Measurements from ENCODE around the gene SAMD4A. TPM values are rescaled to one million over a fixed set of nuclear protein-coding genes. Genes with fewer than 3 reads are reported as not detected.
A peak's percentile ranks its signal among the peaks of the same experiment; 100 is the strongest.

Gene SAMD4A
- total RNA-seq, 1 donor from 2014 or later: 66.0 TPM

DNA sequence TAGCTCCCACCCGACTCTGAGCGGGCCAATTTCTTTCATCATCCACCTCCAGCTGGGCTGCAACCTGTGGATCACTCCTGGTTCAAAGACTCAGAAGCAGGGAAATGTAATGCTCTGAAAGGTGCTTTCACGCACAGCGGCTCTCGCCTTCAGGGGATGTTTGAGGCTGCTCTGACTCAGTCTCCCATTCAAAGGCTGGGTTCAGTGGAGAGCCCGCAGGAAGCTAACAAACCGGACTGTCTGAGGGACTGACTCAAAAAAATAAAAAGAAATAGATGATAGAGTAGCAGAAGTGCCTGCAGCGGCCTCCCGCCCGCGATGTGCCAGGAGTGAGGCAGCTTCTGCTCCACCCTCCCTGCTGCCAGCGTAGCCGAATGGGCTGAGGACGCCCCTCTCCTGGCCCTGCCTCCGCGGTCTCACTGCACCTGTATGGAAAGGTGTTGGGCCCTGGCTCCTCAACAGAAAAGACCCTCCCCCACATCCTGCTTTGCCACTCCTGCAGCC lies 237.7 kb downstream of the SAMD4A start:
- Histone ChIP-seq H3K27ac (no peak overlapping the region), H3K4me1 (peaks cover 3 to 7% of the 10 kb centered on the region in 2 donors), H3K4me3 (no peak overlapping the region), H3K36me3 (no peaks in the 10 kb centered on the region), H3K9me3 (no peaks in the 10 kb centered on the region), H3K27me3 (no peaks in the 10 kb centered on the region)
- no peak for TF ChIP-seq CTCF (IDR thresholded peaks at IDR 0.05)
- DNase-seq (ENCODE audit: low spot score in 2 of 2): no peak
- intact Hi-C loops (cut with DNase I): loop anchor here (2.0 kb wide), 1 partner anchor 20 kb away; no protein-coding TSS in a partner anchor

- no peaks in the 10 kb centered on the region for H3K9me3 ChIP-seq
- no peak overlapping the region for H3K4me3 ChIP-seq
- DNase-seq (ENCODE audit: low spot score in 2 of 2): no peak
- intact Hi-C loops (cut with DNase I): loop anchor here (2.0 kb wide), 1 partner anchor 20 kb away; no protein-coding TSS in a partner anchor
- no peaks in the 10 kb centered on the region for H3K27me3 ChIP-seq
- no peak for TF ChIP-seq CTCF (IDR thresholded peaks at IDR 0.05)
- H3K27ac ChIP-seq: no peak overlapping the region
- H3K36me3 ChIP-seq: no peaks in the 10 kb centered on the region
- peaks cover 3 to 7% of the 10 kb centered on the region in 2 donors for H3K4me1 ChIP-seq
Measured at GRCh38 chr14:54805070-54805444, 238.1 kb downstream of the SAMD4A start.

DNA sequence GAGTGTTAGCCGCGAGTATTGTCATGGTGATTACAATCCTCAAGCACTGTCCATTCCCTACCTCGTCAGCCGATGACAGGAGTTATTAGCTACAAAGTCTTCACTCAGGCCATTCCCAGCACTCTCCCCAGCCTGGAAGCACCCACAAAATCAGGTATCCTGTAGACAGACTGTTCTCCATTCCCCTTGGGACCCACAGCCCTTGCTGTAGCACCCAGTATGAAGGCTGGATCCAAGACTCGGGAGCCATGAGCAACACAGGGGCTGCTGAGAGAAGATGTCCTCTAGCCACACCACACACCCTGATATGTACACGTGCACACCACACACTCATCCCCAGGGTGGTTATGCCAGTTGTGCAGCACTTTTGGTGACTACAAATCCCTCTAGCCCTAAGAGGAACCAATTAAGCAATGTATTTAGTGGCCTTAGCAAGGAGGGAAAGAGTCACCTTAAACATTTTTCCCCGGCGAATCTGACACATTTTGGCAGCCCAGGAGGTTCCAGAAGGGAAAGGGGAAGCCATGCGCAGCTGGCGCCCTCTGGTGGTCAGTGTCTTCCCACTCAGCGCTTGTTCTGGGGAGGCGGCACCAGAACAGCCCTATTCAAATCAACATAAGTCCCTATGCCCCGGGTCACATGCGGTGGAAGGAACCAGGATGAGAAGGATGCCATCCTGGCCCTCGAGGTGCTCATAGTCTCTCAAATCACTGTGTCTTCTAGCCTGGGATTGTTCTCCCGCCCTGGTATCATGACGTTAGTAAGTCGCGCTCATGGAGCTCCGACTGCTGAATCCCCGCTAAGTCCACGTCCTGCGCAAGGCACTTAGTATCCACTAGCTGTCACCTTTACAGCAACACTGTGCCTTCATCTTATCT lies 238.8 kb downstream of the SAMD4A start:
- Histone ChIP-seq H3K27me3 (no peaks in the 10 kb centered on the region), H3K4me1 (peaks cover 3 to 7% of the 10 kb centered on the region in 2 donors), H3K36me3 (no peaks in the 10 kb centered on the region), H3K27ac (no peak overlapping the region), H3K4me3 (peak overlapping the region; percentile 27 to 42), H3K9me3 (no peaks in the 10 kb centered on the region)
- DNase-seq (ENCODE audit: low spot score in 2 of 2): peak in 1 of 2 donors; percentile 93
- intact Hi-C loops (cut with DNase I): loop anchor here (1.0 to 2.0 kb wide), 2 partner anchors 21 to 241 kb away; no protein-coding TSS in a partner anchor
- peak; percentile 85 to 95 (median 92) for TF ChIP-seq CTCF (IDR thresholded peaks at IDR 0.05)

DNA sequence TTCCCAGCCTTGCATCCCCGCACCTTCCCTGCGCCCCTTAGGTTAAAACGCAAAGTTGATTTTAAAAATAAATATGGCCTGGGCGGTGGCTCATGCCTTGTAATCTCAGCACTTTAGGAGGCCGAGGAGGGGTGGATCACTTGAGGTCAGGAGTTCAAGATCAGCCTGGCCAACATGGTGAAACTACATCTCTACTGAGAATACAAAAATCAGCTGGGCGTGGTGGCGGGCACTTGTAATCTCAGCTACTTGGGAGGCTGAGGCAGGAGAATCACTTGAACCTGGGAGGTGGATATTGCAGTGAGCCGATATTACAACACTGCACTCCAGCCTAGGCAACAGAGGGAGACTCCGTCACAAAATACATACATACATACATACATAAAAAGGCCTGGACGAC lies 239.7 kb downstream of the SAMD4A start:
- Histone ChIP-seq H3K27me3 (no peaks in the 10 kb centered on the region), H3K9me3 (no peaks in the 10 kb centered on the region), H3K36me3 (no peaks in the 10 kb centered on the region), H3K4me1 (peaks cover 3 to 7% of the 10 kb centered on the region in 2 donors), H3K27ac (no peak overlapping the region), H3K4me3 (no peak overlapping the region)
- intact Hi-C loops (cut with DNase I): loop anchor here (1.0 kb wide), 1 partner anchor 242 kb away; no protein-coding TSS in a partner anchor
- DNase-seq (ENCODE audit: low spot score in 2 of 2): no peak
- no peak for TF ChIP-seq CTCF (IDR thresholded peaks at IDR 0.05)

- no peak for TF ChIP-seq CTCF (IDR thresholded peaks at IDR 0.05)
- Histone ChIP-seq H3K4me3 (no peak overlapping the region), H3K36me3 (no peaks in the 10 kb centered on the region), H3K9me3 (no peaks in the 10 kb centered on the region), H3K4me1 (peaks cover 3 to 7% of the 10 kb centered on the region in 2 donors), H3K27ac (no peak overlapping the region), H3K27me3 (no peaks in the 10 kb centered on the region)
- intact Hi-C loops (cut with DNase I): no loop called here
- no peak for DNase-seq (ENCODE audit: low spot score in 2 of 2)
Measured at GRCh38 chr14:54807428-54807827, 240.5 kb downstream of the SAMD4A start.
